Peyer's patch (tissue), 4 donors: ENCODE data around the gene DNMT3B. TPM values are rescaled to one million over a fixed set of nuclear protein-coding genes. Genes with fewer than 3 reads are reported as not detected.

ENCODE experiments used
- DNase-seq, 3 donors: peaks; one replicate each; pipeline ENCODE4 v3.0.0-alpha.2; 2017 to 2019
- H3K27ac ChIP-seq, 4 donors: fragments of 200-600 bp; sonication (generic); one replicate each; pipeline ENCODE4 v1.5.1; 2016 to 2019
- H3K27me3 ChIP-seq, 2 donors: fragments of 200-600 bp; sonication (generic); one replicate each; pipeline ENCODE4 v1.5.1; 2019
- H3K36me3 ChIP-seq, 3 donors: fragments of 200-600 bp; sonication (generic); one replicate each; pipeline ENCODE4 v1.5.1; 2016 to 2019
- H3K4me1 ChIP-seq, 4 donors: fragments of 200-600 bp; sonication (generic); one replicate each; pipeline ENCODE4 v1.5.1; 2016 to 2019
- H3K4me3 ChIP-seq, 4 donors: fragments of 200-600 bp; sonication (generic); 1 replicate in 3 of 4; 2 replicates in 1 of 4; pipeline ENCODE4 v1.5.1; 2016 to 2019; ENCODE audit warnings: mild to moderate bottlenecking in 1 of 4
- H3K9me3 ChIP-seq, 4 donors: fragments of 200-600 bp; sonication (generic); one replicate each; pipeline ENCODE4 v1.5.1; 2016 to 2019; ENCODE audit warnings: mild to moderate bottlenecking in 1 of 4
- CTCF ChIP-seq, 6 experiments: fragments of 450-650 bp in 4 of 6; fragments of 200-600 bp in 2 of 6; sonication (generic) in 1 of 6; IDR thresholded peaks; one replicate each; pipeline ENCODE4 v1.5.1; 2017 to 2019; ENCODE audit warnings: antibody characterized with exemption in 6 of 6, mild to moderate bottlenecking in 3 of 6, moderate library complexity in 1 of 6
- POLR2A ChIP-seq, 2 donors: fragments of 450-650 bp; IDR thresholded peaks; one replicate each; pipeline ENCODE4 v1.5.1; 2017; ENCODE audit warnings: antibody characterized with exemption in 2 of 2, mild to moderate bottlenecking in 2 of 2, moderate library complexity in 2 of 2
- total RNA-seq, 4 donors: library from RNA; depleted of rRNA; stranded (reverse); fragments of >200 nt; gene quantifications; one replicate each; pipeline ENCODE4 v1.1.0, GENCODE V29; 2016

The DNMT3B gene
- total RNA-seq, 4 donors from 2014 or later: 0.67 to 4.1 (median 0.86) TPM

GRCh38 chr20:32807706-32808105 is 45.5 kb downstream of the DNMT3B start:
- no peak for DNase-seq
- Histone ChIP-seq H3K27ac (no peak overlapping the region), H3K36me3 (no peaks in the 10 kb centered on the region), H3K4me1 (no peaks in the 10 kb centered on the region), H3K9me3 (no peaks in the 10 kb centered on the region), H3K4me3 (no peak overlapping the region), H3K27me3 (no peaks in the 10 kb centered on the region)
- TF ChIP-seq CTCF (IDR thresholded peaks at IDR 0.05): no peak
- TF ChIP-seq POLR2A (IDR thresholded peaks at IDR 0.05): no peak

GRCh38 chr20:32808438-32808837 is 46.3 kb downstream of the DNMT3B start:
- H3K27ac ChIP-seq: no peak overlapping the region

GRCh38 chr20:32809907-32810306 is 47.7 kb downstream of the DNMT3B start:
- no peaks in the 10 kb centered on the region for H3K4me1 ChIP-seq
- H3K27ac ChIP-seq: no peak overlapping the region
- no peak overlapping the region for H3K4me3 ChIP-seq
- no peaks in the 10 kb centered on the region for H3K9me3 ChIP-seq
- no peaks in the 10 kb centered on the region for H3K27me3 ChIP-seq
- no peak for DNase-seq
- TF ChIP-seq CTCF (IDR thresholded peaks at IDR 0.05) (no peak), POLR2A (IDR thresholded peaks at IDR 0.05) (no peak)
- no peaks in the 10 kb centered on the region for H3K36me3 ChIP-seq

More at GRCh38 chr20:32808438-32808837, 46.3 kb downstream of the DNMT3B start:
- Histone ChIP-seq H3K4me3 (no peak overlapping the region), H3K27me3 (no peaks in the 10 kb centered on the region), H3K4me1 (no peaks in the 10 kb centered on the region), H3K36me3 (no peaks in the 10 kb centered on the region), H3K9me3 (no peaks in the 10 kb centered on the region)
- TF ChIP-seq CTCF (IDR thresholded peaks at IDR 0.05) (no peak), POLR2A (IDR thresholded peaks at IDR 0.05) (no peak)
- DNase-seq: no peak

- Histone ChIP-seq H3K27ac (no peak overlapping the region), H3K4me3 (no peak overlapping the region), H3K27me3 (no peaks in the 10 kb centered on the region), H3K9me3 (no peaks in the 10 kb centered on the region), H3K4me1 (no peaks in the 10 kb centered on the region), H3K36me3 (no peaks in the 10 kb centered on the region)
- no peak for DNase-seq
- no peak for TF ChIP-seq POLR2A (IDR thresholded peaks at IDR 0.05)
- no peak for TF ChIP-seq CTCF (IDR thresholded peaks at IDR 0.05)
These were observed 48.8 kb downstream of the DNMT3B start for GRCh38 chr20:32810941-32811340.

GRCh38 chr20:32811886-32812285 is 49.7 kb downstream of the DNMT3B start:
- H3K27me3 ChIP-seq: no peaks in the 10 kb centered on the region
- H3K27ac ChIP-seq: no peak overlapping the region
- H3K4me1 ChIP-seq: no peaks in the 10 kb centered on the region
- no peaks in the 10 kb centered on the region for H3K9me3 ChIP-seq
- TF ChIP-seq POLR2A (IDR thresholded peaks at IDR 0.05) (no peak), CTCF (IDR thresholded peaks at IDR 0.05) (no peak)
- H3K36me3 ChIP-seq: no peaks in the 10 kb centered on the region
- H3K4me3 ChIP-seq: no peak overlapping the region
- DNase-seq: no peak
